GM19397 (cell line): ENCODE measurements around the gene SYNGR3.
"Not testable (repeated sequence)": the region's sequence is repeated elsewhere in the genome, so short reads cannot be mapped to it uniquely, and the experiment has no call there.

Experiments used
- ATAC-seq: cut with Tn5 transposase; IDR thresholded peaks from one replicate; pipeline ENCODE4 v1.9.1; 2021; ENCODE audit warnings: mild to moderate bottlenecking, moderate library complexity; ENCODE audit not compliant: unreplicated experiment

SYNGR3 gene

DNA sequence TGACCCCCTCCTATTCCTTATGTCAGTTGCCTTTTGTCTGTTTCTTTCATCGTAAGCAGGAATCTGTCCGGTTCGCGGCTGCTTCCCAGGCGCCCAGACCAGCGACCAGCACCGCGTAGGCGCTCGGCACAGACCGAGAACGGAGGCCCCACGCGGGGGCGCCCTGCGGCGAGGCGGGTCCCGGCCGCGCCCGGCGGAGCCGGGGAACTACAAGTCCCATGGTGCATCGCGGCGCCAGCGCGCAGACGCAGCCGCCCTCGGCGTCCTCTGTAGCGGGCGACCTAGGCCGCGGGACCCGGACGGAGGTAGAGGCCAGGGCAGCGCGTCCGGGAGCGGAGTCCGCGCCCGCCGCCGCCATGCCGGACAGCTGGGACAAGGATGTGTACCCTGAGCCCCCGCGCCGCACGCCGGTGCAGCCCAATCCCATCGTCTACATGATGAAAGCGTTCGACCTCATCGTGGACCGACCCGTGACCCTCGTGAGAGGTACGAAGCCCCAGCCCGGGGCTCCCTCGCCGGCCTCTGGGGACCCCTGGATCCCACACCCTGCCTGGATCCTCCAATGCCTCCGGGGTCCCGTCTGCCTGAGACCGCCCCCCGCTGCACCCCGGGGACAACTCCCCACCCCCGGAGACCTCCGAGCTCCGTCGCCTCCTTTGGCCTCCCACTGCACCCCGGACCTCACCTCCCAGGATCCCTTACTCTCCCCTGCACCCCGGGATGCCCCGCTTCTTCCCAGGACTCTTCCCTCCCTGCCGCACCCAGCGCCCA, 30.3 kb upstream of the SYNGR3 start, which contains the start of gene NDUFB10:
TSS of gene NDUFB10 (plus strand) at position 270 of the 771 bp plus-strand sequence. CDS start at position 357, 87 bp downstream.
- ATAC-seq: peak; percentile 82

DNA sequence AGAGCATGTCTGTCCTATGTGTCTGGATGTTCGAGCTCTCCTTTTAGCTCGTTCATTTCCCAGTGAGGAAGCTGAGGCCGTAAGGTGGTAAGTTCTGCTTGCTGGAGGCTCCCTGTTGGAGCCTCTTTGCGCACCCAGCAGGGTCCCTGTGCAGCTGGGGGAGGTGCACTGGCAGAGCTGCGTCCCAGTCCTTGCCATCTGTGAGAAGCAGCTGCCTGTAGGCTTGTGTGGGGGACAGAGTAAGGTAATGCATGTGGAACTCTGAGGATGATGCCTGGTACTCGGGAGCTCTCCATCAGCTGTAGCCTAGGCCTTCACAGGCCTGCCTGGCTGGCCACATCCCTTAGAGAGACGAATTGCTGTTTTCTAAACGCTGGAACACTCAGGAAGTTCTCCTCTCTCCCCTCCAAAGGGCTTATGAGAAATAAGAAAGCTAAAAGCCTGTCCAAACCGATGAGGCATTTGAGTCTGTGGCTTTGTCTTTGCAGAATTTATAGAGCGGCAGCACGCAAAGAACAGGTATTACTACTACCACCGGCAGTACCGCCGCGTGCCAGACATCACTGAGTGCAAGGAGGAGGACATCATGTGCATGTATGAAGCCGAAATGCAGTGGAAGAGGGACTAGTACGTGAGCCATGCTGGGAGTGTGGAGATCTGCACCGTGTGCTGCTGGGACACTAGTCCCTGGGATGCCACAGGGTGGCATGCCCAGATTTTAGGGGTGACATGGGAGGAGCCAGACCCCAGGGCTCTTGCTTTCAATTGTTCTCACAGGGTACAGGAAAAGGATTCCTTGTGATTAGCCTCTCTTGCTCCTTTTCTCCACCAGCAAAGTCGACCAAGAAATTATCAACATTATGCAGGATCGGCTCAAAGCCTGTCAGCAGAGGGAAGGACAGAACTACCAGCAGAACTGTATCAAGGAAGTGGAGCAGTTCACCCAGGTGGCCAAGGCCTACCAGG, 28.8 kb upstream of the SYNGR3 start:
- ATAC-seq: no peak

DNA sequence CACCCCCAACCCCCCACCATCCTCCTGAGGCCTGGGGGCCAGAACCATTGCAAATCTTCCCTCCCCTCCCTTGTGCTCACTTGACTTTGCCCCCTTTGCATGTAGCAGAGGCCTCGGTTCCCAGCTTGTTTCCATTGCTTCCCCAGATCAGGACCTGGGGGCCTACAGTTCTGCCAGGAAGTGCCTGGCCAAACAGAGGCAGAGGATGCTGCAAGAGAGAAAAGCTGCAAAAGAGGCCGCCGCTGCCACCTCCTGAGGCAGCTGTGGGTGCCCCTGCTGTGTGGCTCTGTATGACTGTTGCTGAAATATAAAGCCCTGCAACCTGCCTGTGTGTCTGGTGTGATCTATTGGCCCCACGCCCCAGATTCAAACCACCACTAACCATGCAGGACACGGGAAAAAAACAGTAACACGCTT, 28.1 kb upstream of the SYNGR3 start:
- no peak for ATAC-seq

DNA sequence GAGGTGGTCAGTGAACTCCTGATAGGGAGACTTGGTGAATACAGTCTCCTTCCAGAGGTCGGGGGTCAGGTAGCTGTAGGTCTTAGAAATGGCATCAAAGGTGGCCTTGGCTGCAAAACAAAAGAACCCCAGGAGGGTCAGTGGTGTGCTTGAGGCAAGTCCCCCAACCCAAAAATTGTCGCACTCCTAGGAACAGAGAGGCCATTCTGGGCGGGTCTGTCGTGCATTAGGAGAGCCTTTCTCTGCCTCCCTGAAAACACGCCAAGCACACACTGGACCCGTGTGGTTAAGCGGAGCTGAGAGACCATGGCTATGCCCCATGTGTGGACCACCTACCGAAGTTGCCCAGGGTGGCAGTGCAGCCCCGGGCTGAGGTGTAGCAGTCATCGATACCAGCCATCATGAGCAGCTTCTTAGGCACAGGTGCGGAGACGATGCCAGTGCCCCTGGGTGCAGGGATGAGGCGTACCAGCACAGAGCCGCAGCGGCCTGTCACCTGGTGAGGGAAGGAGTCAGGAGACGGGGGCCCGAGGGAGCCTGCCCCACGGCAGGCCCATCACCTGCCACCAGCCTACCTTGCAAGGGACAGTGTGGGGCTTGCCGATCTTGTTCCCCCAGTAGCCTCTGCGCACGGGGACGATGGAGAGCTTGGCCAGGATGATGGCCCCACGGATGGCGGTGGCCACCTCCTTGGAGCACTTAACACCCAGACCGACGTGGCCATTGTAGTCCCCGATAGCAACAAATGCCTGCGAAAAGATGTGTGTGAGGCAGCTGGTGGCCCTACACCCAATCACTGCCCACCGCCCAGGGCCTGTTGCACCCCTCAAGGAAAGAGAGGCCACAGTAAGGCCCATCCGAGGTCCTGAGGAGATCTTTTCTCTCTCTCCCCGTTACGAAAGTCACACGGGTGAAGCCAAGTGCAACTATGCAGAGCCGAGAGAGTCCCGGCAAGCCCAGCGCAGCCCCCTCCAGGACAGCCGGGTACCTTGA, 27.3 kb upstream of the SYNGR3 start:
- not testable (repeated sequence) for ATAC-seq

DNA sequence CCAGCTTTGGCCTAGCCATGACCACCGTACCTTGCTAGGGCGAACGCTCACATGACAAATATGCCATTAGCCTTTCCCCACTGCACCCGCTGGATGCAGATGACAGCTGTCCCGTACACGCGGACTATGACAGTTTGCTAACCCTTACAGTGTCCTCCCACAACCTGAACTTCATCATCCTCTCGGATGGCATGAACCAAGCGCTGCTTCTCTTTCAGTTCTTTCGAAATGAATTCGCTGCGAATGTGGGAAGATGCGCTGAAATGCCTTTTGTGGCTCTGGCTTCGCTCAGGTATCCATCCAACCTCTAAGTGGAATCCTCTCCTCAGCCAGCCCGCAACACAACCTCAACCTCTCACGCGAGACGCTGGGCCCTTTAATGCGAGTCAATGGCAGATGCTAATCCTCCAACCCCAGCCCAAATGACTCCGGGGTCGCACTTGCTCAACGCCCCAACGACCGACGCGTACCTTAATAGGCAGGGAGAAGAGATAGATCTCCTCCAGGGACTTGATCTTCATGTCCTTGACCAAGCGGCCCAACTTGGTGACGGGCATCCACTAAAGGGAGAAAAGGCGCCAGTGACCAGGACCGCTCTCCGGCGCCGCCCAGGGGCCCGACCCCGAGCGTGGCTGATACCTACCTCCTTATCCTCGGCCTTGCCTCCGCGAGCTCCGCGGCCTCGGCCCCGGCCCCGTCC, 25.8 kb upstream of the SYNGR3 start:
- peak; percentile 11 for ATAC-seq

DNA sequence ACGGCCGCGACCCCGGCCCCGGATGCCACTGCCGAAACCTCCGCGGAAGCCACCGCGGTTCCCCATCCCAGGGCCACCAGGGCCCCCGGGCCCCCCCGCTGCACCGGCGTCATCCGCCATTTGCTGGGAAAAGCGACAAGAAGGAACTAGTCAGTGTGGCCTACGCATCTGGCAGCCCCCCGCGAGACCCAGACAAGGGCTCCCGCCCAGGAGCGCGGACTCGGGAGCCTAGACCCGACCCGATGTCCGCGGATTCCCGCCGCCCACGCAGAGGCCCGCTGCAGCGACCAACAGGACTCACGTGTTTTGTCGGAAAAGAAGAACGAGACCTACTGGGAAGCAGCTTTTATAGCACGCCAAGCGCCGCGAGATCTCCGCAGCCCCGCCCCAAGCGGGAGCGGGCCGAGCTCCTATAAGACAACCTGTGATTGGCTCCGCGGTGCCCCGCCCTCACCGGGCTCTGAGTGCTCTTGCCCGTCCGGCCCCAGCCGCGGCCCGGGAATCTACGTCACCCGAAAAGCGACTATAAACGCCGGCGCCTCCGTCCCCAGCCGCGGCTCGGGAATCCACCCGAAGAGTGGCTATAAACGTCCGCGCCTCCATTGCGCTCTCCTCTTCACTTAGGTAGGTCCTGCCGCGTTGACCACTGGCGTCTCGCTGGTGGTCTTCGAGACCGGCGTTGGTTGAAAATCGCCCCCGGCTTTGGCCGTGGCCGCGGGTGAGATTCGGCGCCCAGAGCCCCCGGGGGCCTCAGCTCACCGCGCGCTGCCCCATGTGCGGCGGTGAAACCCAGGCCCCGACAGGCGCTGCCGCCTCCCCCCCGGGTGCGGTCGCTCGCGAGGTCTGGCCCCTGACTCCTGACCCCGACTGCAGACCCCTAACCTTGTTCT, 25.0 kb upstream of the SYNGR3 start, which contains the start of gene RPS2:
TSS of gene RPS2 (minus strand) at position 321 of the 890 bp plus-strand sequence. CDS start at position 120, 201 bp downstream.
- ATAC-seq: peak; percentile 81

DNA sequence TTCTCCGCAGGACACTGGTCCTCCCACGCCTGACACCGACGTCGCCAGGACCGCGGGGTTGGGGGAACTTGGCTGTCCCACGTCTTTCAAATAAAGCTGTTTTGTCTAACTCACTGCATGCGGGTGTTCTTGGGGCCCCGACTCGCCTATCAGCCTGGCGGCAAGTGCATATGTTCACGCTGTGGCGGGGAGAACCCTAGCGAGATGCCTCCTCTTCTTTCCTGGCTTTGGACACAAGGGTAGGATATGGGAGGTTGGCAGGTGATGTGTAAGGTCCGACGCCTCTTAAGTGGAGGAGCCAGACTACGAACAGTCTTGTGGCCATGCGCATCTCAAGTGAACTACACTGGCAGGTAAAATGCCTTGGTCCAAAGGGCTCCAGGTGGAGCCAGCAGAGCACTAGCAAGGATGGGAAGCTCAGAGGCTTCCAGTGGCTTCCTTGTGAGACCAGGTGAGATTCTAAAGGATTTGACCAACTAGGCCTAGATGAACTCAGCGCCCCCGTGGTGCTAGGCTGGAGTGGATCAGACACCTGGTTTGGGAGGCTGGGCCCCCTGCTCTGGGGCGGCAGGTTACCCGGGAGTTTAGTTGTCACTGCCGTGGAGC, 24.3 kb upstream of the SYNGR3 start:
- no peak for ATAC-seq

DNA sequence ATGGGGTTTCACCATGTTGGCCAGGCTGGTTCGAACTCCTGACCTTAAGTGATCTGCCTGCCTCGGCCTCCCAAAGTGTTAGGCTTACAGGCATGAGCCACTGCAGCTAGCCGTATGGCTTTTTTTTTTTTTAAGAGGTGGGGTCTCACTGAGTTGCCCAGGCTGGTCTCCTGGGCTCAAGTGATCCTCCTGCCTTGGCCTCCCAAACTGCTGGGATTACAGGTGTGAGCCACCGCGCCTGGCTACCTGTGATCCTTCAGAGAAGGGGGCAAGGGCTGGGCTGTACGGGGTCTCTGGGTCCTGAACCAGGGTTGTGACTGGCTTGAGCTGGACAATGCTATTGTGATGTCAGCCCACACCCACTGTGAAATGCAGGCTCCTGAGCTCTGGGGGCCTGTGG, 23.3 kb upstream of the SYNGR3 start, which contains the start of gene RNF151:
TSS of gene RNF151 (plus strand) at position 397 of the 400 bp plus-strand sequence. CDS start 26 bp downstream, outside the sequence.
- ATAC-seq: no peak

DNA sequence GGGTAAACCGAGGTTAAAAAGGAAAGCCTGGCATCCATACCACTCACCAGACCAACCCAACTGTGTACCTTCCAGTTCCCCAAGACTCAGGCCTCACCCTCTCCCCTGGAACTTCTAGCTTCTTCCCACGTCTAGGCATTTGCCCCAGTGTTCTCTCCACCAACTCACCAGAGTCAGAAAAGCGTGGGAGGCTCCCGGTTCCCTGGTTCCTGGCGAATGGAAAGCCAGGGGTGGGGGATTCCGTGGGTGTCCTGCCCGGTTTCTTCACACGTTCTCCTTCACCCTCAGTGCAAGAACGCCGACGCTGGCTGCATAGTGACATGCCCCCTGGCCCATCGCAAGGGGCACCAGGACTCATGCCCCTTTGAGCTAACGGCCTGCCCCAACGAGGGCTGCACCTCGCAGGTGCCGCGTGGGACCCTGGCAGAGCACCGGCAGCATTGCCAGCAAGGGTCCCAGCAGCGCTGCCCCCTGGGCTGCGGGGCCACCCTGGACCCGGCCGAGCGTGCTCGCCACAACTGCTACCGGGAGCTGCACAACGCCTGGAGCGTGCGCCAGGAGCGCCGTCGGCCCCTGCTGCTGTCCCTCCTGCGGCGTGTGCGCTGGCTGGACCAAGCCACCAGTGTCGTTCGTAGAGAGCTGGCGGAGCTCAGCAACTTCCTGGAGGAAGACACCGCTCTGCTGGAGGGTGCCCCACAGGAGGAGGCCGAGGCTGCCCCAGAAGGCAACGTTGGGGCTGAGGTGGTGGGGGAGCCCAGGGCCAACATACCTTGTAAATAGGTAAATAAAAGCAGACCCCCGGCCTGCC, 21.4 kb upstream of the SYNGR3 start:
- ATAC-seq: no peak

DNA sequence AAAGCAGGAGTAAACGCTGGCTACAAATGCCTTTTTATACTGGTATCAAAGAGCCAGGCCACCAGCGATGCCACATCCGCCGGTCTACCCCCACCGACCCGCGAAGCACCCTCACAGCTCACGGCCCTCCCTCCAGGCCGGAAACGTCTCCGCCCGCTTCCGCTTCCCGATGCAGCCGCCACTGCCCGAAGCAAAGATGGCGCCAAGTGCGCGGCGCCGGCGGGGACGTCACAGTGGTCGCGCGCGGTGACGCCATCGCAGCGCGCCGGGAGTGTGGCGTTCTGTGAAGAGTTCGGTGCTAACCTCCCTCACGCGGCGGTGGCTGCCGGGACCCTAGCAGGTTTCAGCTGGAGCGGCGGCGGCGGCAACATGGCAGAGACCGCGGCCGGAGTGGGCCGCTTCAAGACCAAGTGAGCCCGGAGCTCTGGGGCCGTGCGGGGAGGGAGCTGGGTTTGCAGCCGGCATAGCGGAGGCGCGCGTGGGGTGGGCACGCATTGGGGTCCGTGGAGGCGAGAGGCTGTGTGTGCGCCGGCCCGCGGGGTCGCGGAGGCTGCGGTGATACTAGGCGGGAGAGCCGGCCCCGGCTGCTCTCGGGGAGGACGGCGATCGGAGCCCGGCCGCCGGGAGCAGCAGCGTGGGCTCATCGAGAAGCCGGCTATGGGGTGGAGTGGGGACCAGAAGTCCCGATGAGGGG, 17.8 kb upstream of the SYNGR3 start, which contains the start of gene TBL3:
TSS of gene TBL3 (plus strand) at position 258 of the 694 bp plus-strand sequence. CDS start at position 370, 112 bp downstream.
- peak; percentile 80 for ATAC-seq

DNA sequence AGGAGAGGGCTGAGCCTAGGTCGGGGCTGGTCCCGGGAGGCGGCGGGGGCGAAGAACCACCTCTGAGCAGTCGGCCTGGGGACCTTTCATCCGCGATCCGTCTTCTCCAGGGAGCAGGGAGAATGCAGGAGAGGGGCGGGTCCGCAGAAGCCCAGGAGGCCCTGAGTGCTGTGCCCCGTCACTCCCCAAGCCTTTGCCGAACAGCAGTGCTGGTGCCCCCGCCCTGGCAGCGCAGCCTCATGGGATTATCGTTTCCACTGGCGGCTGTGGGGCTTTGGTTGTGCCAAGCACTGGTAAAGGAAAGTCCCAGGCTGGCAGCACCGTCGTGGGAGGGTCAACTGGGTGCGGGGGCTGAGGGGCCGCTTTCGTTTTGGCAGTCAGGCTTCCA, 17.3 kb upstream of the SYNGR3 start:
- ATAC-seq: no peak

DNA sequence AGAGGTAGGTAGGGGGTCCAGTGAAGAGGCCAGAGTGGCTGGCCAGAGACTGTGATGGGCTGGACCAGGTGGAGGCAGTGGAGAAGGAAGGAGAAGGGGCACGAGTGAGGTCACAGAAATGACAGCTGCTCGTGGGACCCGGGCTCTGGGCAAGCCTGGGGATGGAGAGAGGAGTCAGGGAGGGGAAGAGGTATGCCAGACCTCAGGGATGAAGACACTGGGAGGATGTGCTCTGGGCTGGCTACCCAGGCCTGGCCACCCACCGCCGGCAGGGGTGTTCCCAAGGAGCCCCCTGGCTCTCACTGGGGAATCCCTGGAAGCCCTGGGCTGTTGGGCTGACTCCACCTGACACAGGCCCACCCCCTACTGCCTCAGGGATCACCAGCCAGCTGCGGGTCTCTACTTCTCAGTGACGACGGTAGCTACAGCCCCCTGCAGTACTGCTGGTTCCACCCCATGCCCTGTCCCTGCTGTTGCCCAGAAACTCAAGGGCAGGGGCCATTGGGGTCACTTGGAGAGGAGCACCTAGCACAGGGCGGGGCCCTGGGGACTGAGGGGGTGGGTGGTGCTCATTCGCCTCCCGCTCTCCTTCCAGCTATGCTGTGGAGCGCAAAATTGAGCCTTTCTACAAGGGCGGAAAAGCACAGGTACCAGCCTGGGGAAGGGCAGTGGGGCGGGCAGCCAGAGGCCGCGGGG, 16.2 kb upstream of the SYNGR3 start:
- no peak for ATAC-seq

DNA sequence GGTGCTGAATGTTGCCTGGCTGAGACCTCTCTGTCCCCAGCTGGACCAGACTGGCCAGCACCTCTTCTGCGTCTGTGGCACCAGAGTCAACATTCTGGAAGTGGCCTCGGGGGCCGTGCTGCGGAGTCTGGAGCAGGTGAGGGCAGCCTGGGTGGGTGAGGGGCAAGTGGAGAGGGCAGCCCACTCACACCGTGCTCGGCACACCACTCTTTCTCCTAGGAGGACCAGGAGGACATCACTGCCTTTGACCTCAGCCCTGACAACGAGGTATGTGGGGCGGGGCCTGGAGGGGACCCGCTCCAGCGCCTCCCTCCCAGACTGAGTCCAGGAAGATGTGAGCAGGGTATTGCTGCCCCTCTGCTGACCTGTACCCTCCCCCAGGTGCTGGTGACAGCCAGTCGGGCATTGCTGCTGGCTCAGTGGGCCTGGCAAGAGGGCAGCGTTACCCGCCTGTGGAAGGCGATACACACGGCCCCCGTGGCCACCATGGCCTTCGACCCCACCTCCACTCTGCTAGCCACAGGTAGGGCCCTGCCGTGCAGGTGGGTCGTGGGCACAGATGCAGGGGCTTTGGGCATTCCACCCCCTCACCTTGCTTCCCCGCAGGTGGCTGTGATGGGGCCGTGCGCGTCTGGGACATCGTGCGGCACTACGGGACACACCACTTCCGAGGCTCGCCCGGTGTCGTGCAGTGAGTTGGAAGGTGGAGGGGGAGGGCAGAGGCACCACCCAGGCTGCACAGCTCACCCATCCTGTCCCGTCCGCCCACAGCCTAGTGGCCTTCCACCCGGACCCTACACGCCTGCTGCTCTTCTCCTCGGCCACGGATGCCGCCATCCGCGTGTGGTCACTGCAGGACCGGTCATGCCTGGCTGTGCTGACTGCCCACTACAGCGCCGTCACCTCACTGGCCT, 15.4 kb upstream of the SYNGR3 start:
- ATAC-seq: no peak

DNA sequence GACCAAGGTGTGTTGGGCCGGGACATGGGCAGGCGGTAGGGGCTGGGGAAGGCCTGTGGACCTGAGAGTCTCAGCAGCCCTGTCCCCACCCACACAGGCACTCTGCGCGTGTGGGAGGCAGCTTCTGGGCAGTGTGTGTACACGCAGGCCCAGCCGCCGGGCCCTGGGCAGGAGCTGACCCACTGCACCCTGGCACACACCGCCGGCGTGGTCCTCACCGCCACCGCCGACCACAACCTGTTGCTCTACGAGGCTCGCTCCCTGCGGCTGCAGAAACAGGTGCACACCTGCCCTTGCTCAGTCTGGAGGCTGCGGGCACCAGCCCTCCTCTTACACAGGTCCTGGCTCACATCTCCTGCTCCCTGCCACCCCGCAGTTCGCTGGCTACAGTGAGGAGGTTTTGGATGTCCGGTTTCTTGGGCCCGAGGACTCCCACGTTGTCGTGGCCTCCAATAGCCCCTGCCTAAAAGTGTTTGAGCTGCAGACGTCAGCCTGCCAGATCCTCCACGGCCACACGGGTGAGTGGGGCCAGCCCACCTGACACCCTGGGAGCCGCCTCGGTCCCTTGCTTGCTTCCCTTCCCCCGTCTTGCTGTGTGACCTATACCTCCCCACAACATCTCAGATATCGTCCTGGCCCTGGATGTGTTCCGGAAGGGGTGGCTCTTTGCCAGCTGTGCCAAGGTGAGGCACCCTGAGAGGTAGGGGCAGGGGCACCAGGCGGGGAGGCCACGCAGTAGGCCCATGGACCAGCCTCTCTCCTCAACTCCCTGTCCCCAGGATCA, 14.1 kb upstream of the SYNGR3 start:
- ATAC-seq: no peak
